ENCODE results near the gene EFNA1. TPM values are rescaled to one million over a fixed set of nuclear protein-coding genes. Genes with fewer than 3 reads are reported as not detected.

Gene EFNA1
- total and polyA plus RNA-seq, 2 of the 13 experiments (the other 11 are each of a cell fraction or from before 2014, with no cell fraction given), result 81.8 to 874 TPM

GRCh38 chr1:155091071-155092051, 36.3 kb upstream of the EFNA1 start (continued):
- no peak for TF ChIP-seq ZNF597 (CRISPR knock-in tag; IDR thresholded peaks at IDR 0.05)
- no peak for TF ChIP-seq ZBTB34 (CRISPR knock-in tag; IDR thresholded peaks at IDR 0.05)
- peak; percentile 36; the same call in 1 of the 2 replicates for TF ChIP-seq PRDM10 (CRISPR knock-in tag; IDR thresholded peaks at IDR 0.05; ENCODE audit: low read depth)
- TF ChIP-seq ZNF513 (CRISPR knock-in tag; conservative IDR thresholded peaks at IDR 0.05), result no peak
- peak; percentile 84; the same call in 1 of the 2 replicates for TF ChIP-seq ZNF329 (CRISPR knock-in tag; IDR thresholded peaks at IDR 0.05; ENCODE audit: low read depth)
- peak; percentile 54; the same call in 1 of the 2 replicates for TF ChIP-seq ZNF205 (CRISPR knock-in tag; IDR thresholded peaks at IDR 0.05)
- no peak for TF ChIP-seq IRX3 (CRISPR knock-in tag; IDR thresholded peaks at IDR 0.05; ENCODE audit: borderline replicate concordance, low read depth)
- TF ChIP-seq CCAR2 (optimal IDR thresholded peaks at IDR 0.05; ENCODE audit: low read depth, low read length), result no peak
- no peak for TF ChIP-seq ZNF33A (CRISPR knock-in tag; IDR thresholded peaks at IDR 0.05; ENCODE audit: borderline replicate concordance)
- TF ChIP-seq UBTF (CRISPR knock-in tag; IDR thresholded peaks at IDR 0.05), result peak; percentile 65
- TF ChIP-seq HDAC1 (CRISPR knock-in tag; IDR thresholded peaks at IDR 0.05), result peak; percentile 84
- no peak for TF ChIP-seq TEAD2 (CRISPR knock-in tag; IDR thresholded peaks at IDR 0.05)
- peak; percentile 85 for TF ChIP-seq ERF (CRISPR knock-in tag; IDR thresholded peaks at IDR 0.05)
- TF ChIP-seq DDIT3 (CRISPR knock-in tag; IDR thresholded peaks at IDR 0.05), result no peak
- no peak for TF ChIP-seq TCF7L2 (IDR thresholded peaks at IDR 0.05; ENCODE audit: low read depth, low read length)
- peak; percentile 87 for TF ChIP-seq STAG1 (CRISPR knock-in tag; IDR thresholded peaks at IDR 0.05)
- TF ChIP-seq ZNF20 (CRISPR knock-in tag; IDR thresholded peaks at IDR 0.05), result no peak

All from HepG2 (cell line).